Tibial artery (tissue), 4 donors: ENCODE results near the gene TIGAR.

Experiments used
- DNase-seq, 2 donors: peaks; one replicate each; pipeline ENCODE4 v3.0.0-alpha.2; 2019
- H3K27ac ChIP-seq, 2 donors: fragments of 200-600 bp; sonication (generic) in 1 of 2; 1 replicate in 1 of 2; 2 replicates in 1 of 2; pipeline ENCODE4 v1.5.1; 2018 to 2019; ENCODE audit warnings: mild to moderate bottlenecking in 1 of 2
- H3K27me3 ChIP-seq, 2 donors: fragments of 200-600 bp; sonication (generic) in 1 of 2; one replicate each; pipeline versions ENCODE4 v1.5.1 to v1.6.0; 2016 to 2019
- H3K36me3 ChIP-seq, 3 donors: fragments of 200-600 bp; sonication (generic) in 2 of 3; one replicate each; pipeline ENCODE4 v1.5.1; 2016 to 2019; ENCODE audit warnings: mild to moderate bottlenecking in 2 of 3
- H3K4me1 ChIP-seq, 4 donors: fragments of 200-600 bp; sonication (generic) in 2 of 4; 1 replicate in 3 of 4; 2 replicates in 1 of 4; pipeline ENCODE4 v1.5.1; 2016 to 2019
- H3K4me3 ChIP-seq, 2 donors: fragments of 200-600 bp; sonication (generic) in 1 of 2; 1 replicate in 1 of 2; 2 replicates in 1 of 2; pipeline ENCODE4 v1.5.1; 2018 to 2019; ENCODE audit warnings: mild to moderate bottlenecking in 2 of 2
- H3K9me3 ChIP-seq, 3 donors: fragments of 200-600 bp; sonication (generic) in 1 of 3; one replicate each; pipeline ENCODE4 v1.5.1; 2016 to 2019
- intact Hi-C: fragments of 100-400 bp; cut with DNase I; formaldehyde crosslinking; loops from one replicate; pipeline ENCODE4 v1.15.0; 2023; ENCODE audit warnings: low total_unique reads
- TF ChIP-seq, protein P1 (sequence below), 2 experiments: fragments of 200-600 bp in 1 of 2; fragments of 450-650 bp in 1 of 2; IDR thresholded peaks; one replicate each; pipeline ENCODE4 v1.5.1; 2017 to 2019; ENCODE audit warnings: antibody characterized with exemption in 2 of 2, mild to moderate bottlenecking in 1 of 2, moderate library complexity in 1 of 2

The TIGAR gene

DNA sequence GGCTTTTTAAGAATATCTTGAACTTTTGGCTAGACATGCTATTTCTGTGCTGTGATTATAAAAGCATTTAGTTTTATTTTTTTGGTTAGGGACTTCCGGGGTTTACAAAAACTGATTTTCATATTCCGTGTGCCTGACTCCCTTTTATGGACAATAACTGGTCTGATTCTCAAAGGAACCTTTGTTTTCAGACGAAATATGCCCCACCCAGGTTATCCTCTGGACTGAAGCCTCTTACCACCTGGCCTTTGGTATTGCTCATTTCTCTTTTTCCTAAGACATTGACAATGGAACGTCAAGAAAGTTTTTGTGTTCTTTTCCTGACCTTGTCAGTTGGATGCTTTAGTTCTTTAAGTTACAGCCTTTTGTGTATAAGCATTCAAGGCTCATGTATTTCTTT, 10.8 kb downstream of the TIGAR start:
- Histone ChIP-seq H3K4me1 (no peaks in the 10 kb centered on the region), H3K4me3 (no peak overlapping the region), H3K27ac (no peak overlapping the region), H3K27me3 (no peaks in the 10 kb centered on the region), H3K9me3 (no peaks in the 10 kb centered on the region), H3K36me3 (peaks cover 6 to 25% (median 12%) of the 10 kb centered on the region in 3 donors)
- intact Hi-C loops, result no loop called here
- no peak for DNase-seq
- TF ChIP-seq, protein P1, sequence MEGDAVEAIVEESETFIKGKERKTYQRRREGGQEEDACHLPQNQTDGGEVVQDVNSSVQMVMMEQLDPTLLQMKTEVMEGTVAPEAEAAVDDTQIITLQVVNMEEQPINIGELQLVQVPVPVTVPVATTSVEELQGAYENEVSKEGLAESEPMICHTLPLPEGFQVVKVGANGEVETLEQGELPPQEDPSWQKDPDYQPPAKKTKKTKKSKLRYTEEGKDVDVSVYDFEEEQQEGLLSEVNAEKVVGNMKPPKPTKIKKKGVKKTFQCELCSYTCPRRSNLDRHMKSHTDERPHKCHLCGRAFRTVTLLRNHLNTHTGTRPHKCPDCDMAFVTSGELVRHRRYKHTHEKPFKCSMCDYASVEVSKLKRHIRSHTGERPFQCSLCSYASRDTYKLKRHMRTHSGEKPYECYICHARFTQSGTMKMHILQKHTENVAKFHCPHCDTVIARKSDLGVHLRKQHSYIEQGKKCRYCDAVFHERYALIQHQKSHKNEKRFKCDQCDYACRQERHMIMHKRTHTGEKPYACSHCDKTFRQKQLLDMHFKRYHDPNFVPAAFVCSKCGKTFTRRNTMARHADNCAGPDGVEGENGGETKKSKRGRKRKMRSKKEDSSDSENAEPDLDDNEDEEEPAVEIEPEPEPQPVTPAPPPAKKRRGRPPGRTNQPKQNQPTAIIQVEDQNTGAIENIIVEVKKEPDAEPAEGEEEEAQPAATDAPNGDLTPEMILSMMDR (IDR thresholded peaks at IDR 0.05), result no peak

DNA sequence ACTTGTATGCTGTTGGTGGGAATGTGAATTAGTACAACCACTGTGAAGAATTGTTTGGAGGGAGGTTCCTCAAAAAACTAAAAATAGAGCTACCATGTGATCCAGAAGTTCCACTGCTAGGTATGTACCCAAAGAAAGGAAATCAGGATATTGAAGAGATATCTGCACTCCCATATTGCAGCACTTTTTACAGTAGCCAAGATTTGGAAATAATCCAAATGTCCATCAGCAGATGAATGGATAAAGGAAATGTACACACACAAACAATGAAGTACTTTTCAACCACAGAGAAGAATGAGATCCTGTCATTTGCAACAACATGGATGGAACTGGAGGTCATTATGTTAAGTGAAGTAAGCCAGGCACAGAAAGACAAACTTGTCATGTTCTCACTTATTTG, 25.9 kb downstream of the TIGAR start:
- Histone ChIP-seq H3K9me3 (no peaks in the 10 kb centered on the region), H3K27ac (no peak overlapping the region), H3K4me1 (no peaks in the 10 kb centered on the region), H3K36me3 (peaks cover 0 to 18% (median 0%) of the 10 kb centered on the region in 3 donors), H3K27me3 (no peaks in the 10 kb centered on the region), H3K4me3 (no peak overlapping the region)
- TF ChIP-seq, protein P1 (IDR thresholded peaks at IDR 0.05), result no peak
- intact Hi-C loops, result no loop called here
- no peak for DNase-seq

DNA sequence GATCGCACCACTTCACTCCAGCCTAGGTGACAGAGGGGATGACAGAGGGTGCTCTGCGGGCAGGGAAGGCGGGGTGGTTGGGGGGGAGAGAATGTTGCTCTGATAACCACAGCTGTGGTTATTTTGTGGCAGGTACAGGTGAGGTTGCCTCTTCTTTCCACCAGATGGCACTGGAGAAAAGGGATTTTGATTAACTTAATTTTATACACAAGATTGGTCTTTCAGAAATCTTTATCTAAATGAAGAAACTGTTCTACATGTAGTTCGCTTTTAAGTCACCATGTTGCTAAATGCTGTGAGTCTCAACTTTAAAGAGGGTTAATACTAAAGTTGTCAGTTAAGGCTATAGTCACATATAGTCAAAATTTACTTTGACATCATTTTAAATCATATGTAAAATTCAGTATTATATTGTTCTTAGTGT, 32.8 kb downstream of the TIGAR start:
- no peak for DNase-seq
- TF ChIP-seq, protein P1 (IDR thresholded peaks at IDR 0.05), result peak; percentile 23
- intact Hi-C loops, result no loop called here
- no peaks in the 10 kb centered on the region for H3K4me1 ChIP-seq
- H3K9me3 ChIP-seq, result no peaks in the 10 kb centered on the region
- H3K27ac ChIP-seq, result no peak overlapping the region
- no peak overlapping the region for H3K4me3 ChIP-seq
- H3K36me3 ChIP-seq, result peaks cover 6 to 25% (median 15%) of the 10 kb centered on the region in 3 donors
- no peaks in the 10 kb centered on the region for H3K27me3 ChIP-seq

DNA sequence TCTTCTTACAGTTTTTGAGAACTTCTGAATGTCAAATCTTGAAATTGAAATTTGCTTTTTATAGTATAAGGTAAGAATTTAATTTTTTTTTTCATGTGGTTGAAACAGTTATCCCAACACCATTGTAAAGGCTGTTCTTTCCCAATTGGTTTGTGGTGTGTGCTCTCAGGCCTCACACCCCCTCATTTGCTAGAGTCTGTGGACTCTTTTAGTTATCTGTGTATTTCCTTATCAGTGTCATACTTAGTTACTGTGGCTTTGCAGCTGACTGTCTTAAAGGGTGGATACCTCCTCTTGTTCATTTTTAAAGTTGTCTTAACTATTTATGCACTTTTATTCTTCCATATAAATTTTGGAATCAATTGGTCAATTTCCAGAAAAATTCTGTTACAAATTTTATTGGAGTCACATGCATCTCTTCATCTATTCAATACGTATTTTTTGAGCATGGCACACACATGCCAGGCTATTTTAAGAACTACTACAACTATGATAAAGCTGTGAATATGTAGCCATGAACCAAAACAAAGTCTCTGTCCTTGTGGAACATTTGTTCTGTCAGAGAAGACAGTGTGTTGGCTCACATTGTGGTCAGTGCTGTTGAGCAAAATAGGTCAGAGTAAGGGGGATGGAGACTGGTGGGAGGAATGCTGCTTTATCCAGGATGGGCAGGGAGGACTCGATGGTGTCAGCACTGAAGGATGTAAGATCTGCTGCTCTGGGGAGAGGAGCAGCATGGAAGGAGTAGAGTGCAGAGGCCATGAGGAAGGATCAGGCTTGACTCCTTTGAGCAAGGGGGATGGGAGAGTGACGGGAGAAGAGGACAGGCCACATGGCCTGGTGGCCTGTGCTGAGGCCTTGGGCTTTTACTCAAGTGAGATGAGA, 34.4 kb downstream of the TIGAR start:
- no peak overlapping the region for H3K27ac ChIP-seq
- H3K9me3 ChIP-seq, result no peaks in the 10 kb centered on the region
- DNase-seq, result no peak
- H3K36me3 ChIP-seq, result peaks cover 6 to 17% (median 15%) of the 10 kb centered on the region in 3 donors
- no peak overlapping the region for H3K4me3 ChIP-seq
- no peaks in the 10 kb centered on the region for H3K27me3 ChIP-seq
- TF ChIP-seq, protein P1 (IDR thresholded peaks at IDR 0.05), result no peak
- intact Hi-C loops, result no loop called here
- no peaks in the 10 kb centered on the region for H3K4me1 ChIP-seq

DNA sequence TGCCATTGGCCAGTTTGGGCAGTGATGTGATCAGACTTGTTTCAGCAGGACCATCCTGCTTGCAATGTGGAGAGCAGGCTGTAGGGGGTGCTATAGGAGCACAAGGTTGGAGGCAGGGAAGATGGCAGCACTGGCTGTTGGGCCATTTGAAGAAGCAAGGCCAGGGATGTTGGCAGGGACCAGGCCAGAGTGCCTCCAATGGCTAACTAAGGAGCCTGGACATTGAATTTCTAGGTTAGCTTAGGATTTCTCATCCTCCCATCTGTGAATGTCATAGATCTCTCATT, 35.0 kb downstream of the TIGAR start:
- Histone ChIP-seq H3K9me3 (no peaks in the 10 kb centered on the region), H3K4me3 (no peak overlapping the region), H3K36me3 (peaks cover 6 to 17% (median 15%) of the 10 kb centered on the region in 3 donors), H3K27ac (no peak overlapping the region), H3K27me3 (no peaks in the 10 kb centered on the region), H3K4me1 (no peaks in the 10 kb centered on the region)
- TF ChIP-seq, protein P1 (IDR thresholded peaks at IDR 0.05), result no peak
- intact Hi-C loops, result no loop called here
- DNase-seq, result no peak
